D341Med (cell line): ENCODE measurements around the gene ITGA2.
A peak's percentile ranks its signal among the peaks of the same experiment; 100 is the strongest.

Experiments used
- DNase-seq: peaks from one replicate; pipeline ENCODE4 v3.0.0; 2012; ENCODE audit warnings: low spot score

Gene ITGA2

DNA sequence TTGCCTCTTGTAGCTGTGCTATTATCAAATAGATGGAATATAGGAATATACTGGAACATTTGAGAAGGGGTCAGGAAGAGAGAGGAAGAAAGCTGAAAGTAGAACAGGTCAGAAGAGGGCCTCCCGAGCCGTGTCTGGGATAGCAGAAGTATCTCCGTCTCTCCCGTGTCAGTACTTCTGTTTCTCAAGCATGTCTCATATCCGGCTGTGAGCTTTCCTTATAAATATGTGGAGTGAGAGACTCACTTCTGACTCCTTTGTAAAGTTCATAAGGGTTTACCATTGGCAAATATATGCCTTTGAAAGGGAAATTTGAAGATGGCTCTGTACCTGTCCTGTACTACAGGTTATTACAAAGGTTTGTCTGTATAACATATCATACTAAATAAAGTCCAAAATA, 70.1 kb downstream of the ITGA2 start:
- DNase-seq: no peak

DNA sequence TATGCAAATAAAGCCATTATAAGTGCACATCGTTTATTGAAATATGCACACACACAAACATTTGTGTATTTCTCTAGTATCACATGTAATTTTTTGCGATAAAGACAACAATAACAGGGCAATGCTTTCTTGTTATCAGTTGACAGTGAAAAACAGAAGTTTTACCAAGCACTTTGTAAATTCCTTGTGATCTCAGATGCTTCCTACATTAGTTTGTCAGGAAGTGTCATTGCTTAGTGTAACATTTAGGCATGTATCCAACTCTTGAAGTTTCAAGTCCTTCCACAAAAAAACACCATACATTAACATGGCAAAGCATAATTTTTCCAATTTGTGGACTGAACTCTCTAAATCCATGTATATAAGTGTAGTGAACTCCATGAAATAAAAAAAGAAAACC, 74.0 kb downstream of the ITGA2 start:
- DNase-seq: no peak

DNA sequence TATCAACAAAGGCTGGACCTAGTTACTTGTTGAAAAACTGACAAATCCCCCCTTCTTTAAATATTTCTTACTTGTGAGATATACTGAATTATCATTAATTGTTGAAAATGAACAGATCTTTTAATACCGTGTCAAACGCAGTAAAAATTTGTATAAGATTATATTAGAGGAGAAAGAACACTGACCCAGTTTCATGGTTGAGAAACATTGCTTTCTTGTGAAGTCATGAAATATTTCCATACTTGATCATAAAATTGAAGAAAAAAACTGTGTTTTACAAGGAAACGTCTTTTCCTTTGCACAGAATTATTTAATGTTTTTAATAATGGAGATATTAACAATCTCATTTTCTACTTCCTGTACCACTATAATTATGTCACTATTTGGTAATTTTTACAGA, 74.6 kb downstream of the ITGA2 start:
- no peak for DNase-seq

DNA sequence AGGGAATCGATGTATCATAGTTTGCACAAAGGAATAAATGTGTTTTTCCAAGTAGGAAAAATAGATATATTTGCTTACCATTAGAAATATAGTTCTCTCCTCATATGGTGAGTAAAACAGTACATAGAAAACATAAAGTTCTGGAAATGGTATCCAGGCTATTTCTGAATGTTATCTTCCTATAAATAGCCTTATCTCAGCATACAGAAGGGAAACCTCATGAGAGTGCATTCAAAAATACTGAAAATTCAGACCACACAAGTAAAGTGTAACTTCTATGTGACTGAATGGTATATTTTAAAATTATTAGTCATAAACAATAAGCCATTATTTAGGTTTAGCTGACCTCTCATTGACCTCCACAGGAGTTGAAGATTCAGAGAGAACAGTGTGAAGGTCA, 76.9 kb downstream of the ITGA2 start:
- DNase-seq: no peak

DNA sequence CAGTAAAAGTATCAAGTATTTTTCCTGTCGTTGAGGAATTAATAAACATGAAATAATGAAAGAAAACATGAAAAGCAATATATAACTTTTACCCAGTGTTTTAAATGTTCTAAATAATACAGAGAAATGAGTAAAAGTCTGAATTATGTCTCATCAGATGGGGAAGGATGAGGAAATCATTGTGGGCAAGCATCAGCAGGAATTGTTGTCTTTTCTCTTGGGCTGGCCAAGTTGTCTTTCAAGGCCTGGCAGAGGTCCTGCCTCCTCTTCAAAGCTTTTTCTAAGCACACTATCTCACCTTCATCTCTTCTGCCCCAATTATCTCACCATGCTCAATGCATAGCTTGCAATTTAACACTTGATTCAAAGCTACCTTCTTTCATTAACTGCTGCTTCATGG, 78.5 kb downstream of the ITGA2 start:
- DNase-seq: no peak

DNA sequence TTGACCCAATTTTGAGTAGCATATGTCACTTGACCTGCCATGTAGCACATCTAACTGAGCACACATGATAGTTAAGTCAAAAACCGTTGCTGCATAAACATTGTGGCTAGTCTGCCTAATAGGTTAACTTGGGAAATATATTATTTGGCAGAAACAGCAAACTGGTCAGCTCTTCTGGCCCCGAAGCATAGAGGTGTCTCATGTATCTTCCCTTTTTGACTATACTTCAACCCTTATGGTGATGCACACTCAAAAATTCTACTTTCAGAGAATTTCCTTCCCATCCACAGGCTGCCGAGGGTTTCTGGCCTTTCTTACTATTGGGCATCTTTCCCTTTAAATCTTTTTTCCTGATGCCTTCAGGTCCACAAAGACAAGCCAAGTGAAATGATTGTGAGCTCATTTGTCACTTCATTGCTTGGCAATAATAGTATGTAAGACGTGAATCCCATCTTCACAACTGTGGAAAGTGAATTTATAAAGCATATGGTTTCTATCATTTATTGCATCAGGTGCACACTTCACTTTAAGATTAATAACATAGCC, 79.2 kb downstream of the ITGA2 start:
- no peak for DNase-seq

DNA sequence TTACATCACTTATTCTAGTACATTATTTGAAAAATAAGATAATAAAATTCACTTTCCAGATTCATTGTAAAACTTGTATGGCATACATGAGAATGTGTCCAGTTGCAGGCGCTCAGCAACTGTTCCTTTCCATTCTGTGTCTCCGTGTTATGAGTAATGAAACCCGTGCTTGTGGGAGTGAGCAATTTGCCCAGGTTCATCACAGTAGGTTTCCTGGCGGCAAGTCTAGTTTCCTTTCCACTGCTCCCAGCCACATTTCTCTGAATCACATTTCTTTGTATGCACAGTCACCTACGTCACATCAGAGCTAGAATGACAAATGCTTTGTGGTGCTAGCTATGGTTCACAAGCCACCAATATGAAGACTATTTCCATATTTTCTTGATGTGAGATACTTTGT, 80.5 kb downstream of the ITGA2 start:
- DNase-seq: no peak

DNA sequence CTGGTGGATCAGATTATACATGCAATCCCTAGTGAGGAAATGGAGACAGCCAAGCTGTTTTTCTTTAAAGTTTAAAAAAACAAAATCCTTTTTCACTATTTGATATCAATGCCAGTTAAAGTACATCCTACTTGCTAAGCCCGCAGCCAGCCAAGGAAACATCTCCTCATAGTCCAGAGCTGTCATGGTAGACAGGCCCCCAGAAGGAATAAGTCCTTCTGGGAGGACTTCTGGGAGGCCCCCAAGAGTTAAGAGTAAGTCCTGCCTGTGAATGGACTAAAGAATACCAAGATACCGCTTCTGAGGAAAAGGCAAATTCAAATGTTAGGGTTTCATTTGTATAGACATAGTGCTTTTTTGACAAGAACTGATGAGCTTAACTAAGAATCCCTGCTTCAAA, 82.1 kb downstream of the ITGA2 start:
- no peak for DNase-seq

DNA sequence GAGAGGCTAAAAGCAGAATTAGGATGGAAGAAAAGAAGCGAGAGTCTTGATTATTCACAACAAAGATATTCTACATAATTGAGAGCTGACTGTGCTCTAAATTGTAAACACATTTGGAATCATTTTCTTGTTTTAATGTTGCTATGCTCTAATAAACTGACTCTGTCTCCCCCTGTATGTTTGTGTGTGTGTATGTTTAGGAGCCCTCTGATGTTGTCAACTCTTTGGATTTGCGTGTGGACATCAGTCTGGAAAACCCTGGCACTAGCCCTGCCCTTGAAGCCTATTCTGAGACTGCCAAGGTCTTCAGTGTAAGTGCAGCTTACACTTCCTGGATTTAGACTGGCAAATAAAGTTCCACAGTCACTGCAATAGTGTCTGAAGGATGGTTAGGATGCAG, 82.6 kb downstream of the ITGA2 start:
- no peak for DNase-seq

DNA sequence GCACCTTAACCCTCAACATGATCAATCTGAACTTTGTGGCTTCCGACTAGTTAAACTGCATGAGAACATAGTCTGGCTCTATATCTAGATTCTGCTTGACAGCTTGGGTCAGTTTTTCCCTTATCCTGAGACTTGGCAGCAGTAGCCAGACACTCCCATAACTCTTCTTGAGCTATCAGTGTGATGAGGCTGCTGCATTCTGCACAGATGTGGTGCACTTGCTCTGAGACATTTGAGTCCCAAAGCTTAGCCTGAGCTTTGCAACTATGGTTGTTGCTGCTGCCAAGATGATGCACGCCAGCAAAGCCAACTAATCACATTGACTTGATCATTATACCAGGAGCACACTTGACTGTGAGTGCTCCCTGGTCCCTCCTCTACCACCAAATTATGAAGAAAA, 84.2 kb downstream of the ITGA2 start:
- peak; percentile 56 for DNase-seq

DNA sequence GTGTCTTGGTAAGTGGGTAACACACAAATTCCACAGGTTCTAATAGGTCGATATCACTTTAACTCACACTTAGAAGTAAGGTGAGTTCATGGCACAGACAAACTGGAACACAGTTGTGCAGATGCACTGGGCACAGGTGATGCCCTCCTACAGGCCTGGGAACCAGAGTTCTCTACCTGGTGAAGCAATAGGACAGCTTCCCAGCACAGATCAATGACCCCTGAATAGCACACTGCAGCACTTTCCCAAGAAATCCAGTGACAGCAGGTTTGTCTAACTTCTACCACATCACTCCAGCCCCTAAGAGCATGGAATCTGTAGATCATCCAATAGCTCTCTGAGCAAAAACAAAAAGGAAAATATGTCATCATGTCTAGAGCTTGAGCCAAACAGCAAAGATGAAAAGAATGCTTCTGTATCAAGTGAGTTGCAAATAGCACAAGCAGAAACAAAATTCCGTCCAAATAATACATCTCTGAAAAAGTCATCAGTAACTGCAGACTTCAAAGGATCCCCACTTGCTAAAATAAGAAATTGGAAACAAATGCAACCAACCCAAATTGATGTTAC, 86.9 kb downstream of the ITGA2 start:
- no peak for DNase-seq

DNA sequence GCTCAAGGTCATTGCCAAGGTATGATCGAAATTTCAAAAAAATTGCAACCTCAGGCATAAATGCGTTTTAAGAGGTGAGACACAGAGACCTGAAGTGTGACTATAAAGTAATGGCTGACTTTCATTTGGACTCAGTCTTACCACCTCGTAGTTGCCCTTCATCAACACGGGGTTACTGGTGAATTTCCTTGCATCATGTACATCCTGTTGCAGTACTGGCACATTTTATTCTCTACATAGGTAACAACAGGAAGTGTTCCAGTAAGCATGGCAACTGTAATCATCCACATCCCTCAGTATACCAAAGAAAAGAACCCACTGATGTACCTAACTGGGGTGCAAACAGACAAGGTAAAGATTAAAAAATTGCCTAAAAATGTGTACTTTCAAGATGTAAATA, 91.1 kb downstream of the ITGA2 start:
- no peak for DNase-seq

DNA sequence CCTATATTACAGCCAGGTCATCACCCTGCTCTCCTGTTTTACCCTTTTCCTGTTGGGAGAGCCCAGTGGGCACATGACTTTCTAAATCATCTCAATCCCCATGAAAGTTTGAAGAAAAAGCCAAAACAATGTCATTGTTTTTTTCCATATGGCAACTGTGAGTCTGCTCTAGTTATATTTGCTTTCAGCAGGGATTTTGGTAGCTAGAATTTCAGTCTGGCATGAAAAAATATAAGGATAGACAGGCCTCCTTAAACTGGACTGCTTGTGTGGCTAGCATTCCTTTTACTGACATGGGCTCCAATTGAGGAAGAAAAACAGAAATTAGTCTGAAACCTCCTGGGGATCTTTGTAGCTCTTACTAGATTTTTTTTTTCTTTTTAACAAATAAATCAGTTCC, 94.8 kb downstream of the ITGA2 start:
- no peak for DNase-seq

DNA sequence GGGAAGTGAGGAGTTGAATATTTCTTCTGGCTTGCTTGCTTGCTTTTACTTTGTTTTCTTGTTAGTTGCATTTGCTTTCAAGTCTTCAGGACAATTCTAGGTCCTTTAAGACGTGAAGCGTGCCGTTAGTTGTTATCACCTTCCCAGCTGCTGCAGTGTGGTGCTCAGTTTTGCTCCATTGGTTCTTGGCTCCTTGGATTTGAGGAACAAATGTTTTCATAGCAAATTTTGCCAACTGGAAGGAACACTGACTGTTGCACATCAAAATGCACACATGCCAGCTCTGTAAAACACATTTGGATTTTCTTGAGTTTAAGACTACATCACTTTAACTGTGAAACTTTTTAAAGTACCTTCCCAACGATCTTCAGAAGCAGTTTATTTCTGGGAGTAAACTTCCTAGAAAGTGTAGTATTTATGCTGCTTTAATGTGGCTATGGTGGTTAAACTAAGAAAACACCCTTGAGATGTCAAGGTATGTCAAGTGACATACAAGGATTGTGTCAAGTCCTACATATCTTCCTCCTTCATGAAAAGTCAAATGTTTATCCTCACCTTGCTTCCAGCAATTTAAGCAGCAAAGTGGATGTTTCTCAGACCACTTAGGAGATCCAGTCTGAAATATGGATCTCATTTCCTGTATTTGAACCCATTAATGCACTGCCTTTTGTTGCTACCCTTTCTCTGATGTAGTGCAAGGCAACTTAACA, 95.5 kb downstream of the ITGA2 start:
- DNase-seq: no peak

DNA sequence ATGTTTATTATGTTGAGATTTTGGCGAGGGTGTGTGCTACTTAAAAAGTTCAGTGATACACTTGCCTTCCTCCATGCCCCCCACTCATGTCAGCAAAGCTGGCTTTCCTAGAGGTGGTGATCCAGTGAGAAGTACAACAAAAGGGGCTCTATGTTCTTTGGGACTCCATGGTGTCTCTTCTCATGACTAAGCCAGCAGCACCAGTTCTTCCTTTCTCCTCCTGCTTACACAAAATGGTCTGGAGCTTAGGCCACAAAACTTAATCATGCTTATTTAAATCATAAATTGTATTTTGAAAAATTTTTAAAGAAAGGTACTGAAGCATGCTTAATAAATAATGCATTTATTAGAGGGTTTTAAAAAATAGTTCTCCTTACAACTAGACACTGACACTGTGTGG, 98.0 kb downstream of the ITGA2 start:
- no peak for DNase-seq

DNA sequence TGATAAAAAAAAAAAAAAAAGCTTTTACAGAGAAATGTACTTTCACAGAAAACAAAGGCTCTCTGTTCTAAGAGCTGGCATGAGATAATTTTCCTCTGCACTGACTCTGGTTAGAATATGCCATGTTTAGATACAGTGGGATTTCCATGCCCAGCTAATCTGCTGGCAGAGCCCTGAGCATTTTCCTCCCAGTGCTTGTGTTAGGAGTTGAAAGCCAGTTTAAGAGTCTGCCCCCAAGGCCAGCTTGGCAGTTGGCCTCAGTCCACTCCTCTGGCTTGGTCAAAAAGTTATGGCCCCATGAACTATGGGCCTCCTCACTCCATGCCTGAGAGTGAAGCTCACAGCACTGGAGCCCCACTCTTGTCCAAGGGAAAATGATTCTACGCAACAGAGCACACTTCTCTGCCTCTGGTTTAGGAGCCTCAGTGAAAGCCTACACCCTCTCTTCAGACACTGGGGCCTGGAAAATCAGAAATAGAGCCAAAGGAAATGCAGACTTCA, 98.5 kb downstream of the ITGA2 start:
- no peak for DNase-seq

DNA sequence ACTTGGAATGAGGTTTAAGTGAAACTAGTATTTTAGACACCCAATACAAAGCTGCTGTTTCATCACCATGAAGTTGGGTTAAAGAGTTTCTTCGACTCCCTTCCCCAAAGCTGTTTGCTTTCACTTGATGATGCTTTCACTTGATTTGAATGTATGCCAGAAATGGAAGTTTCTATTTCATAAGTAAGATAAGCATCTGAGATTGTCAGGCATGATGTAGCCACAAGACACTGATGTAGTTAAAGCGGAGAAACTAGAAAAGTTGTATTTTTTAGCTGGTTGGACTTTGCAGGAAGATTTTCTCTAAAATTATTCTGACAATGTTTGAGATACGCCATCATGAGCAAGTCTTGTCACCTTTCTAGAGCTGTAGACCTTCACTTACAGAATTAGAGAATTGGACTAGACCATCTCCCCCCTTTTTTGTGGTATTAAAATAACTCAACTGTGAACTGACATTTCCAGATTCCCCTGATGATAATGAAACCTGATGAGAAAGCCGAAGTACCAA, 100.4 kb downstream of the ITGA2 start:
- no peak for DNase-seq

DNA sequence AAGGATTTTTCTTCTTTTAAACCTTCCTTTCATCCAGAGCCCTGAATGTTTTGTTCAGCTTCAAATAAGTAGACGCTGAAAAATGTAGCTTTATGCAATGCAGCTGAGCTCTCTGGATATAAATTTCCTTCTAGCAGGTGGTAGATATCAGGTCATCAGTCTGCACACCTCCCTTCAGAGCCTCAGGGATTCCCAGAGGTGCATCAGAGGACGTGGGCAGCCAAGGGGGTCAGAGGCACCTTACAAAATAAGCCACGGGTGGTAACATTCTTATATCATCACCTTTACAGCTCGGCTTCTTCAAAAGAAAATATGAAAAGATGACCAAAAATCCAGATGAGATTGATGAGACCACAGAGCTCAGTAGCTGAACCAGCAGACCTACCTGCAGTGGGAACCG, 101.1 kb downstream of the ITGA2 start:
- no peak for DNase-seq

DNA sequence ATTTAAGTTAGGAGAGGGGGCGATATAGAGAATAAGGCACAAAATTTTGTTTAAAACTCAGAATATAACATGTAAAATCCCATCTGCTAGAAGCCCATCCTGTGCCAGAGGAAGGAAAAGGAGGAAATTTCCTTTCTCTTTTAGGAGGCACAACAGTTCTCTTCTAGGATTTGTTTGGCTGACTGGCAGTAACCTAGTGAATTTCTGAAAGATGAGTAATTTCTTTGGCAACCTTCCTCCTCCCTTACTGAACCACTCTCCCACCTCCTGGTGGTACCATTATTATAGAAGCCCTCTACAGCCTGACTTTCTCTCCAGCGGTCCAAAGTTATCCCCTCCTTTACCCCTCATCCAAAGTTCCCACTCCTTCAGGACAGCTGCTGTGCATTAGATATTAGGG, 102.1 kb downstream of the ITGA2 start:
- no peak for DNase-seq

DNA sequence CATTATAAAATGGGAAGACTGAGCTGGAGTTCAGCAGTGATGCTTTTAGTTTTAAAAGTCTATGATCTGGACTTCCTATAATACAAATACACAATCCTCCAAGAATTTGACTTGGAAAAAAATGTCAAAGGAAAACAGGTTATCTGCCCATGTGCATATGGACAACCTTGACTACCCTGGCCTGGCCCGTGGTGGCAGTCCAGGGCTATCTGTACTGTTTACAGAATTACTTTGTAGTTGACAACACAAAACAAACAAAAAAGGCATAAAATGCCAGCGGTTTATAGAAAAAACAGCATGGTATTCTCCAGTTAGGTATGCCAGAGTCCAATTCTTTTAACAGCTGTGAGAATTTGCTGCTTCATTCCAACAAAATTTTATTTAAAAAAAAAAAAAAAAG, 103.1 kb downstream of the ITGA2 start:
- no peak for DNase-seq

DNA sequence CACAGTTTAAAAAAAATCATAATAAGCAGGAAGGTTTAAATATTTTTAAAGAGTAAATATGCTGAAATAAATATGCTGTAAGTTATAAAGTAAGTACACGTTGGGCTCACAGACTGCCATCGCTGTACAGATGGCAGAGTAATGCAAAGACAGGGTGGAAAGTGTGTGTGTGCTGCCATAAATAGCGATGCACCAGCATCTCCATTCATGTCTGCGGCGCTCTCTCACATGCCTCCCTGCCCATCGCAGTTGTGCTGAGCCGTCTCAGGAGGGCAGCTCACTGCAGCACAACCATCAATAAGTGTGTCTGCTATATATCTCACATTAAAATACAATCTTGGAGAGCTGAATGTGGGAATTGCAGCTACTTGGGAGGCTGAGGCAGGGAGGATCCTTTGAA, 106.1 kb downstream of the ITGA2 start:
- DNase-seq: no peak

DNA sequence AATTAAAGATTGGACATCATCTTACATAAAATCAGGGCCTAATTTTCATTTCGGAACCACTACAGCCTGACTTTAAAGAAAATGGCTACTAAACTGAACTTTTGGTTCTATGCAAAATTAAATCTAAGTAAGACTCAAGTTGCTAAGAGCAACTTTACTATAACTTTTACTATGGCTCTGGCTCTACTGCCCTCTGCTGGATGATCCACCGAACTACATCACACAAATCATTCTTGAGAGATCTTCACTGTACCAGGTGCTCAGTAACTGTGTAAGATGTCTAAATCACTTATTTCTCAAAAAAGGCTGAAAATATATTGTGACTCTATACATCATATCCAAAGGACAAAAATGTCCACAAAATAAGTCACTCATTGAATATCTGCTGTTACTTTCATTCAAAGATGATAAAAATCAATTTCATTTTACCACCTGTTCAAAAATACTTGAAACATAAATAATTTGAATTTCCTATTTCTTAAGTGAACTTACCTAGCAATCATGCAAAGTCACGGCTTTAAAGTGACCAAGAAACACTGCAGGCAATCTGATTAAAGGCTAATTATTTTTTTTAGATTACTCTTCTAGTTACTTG, 106.9 kb downstream of the ITGA2 start:
- peak; percentile 38 for DNase-seq

DNA sequence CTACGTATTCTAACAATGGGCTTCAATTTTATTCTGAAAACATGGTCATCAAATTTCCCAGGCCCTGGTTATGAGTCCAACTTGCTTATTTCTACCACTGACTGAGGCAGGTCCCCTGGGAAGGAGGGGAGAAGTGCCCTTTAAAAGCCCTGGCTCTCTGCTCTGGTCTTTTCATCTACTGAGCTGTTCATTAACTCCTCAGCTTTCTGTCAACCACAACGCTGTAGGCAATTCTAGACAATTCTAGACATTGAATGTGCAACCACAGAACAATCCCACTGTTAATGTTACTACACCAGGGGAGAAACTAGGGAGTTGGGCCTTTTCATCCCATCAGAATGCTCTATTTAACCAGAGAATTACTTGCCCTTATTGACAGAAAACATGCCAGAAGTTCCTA, 110.4 kb downstream of the ITGA2 start:
- DNase-seq: no peak
